Vagina (tissue), 2 donors: ENCODE measurements around the gene ADAMTSL3. TPM values are rescaled to one million over a fixed set of nuclear protein-coding genes. Genes with fewer than 3 reads are reported as not detected.

Experiments used
- DNase-seq, 2 donors: peaks; one replicate each; pipeline ENCODE4 v3.0.0-alpha.2; 2017; ENCODE audit errors: extremely low spot score in 2 of 2
- H3K27ac ChIP-seq: fragments of 200-600 bp; sonication (generic); one replicate; pipeline ENCODE4 v1.5.1; 2019
- H3K27me3 ChIP-seq: fragments of 200-600 bp; sonication (generic); one replicate; pipeline ENCODE4 v1.5.1; 2019
- H3K36me3 ChIP-seq, 2 donors: fragments of 200-600 bp; sonication (generic); one replicate each; pipeline ENCODE4 v1.5.1; 2017 to 2019
- H3K4me1 ChIP-seq: fragments of 200-600 bp; sonication (generic); one replicate; pipeline ENCODE4 v1.5.1; 2019
- H3K4me3 ChIP-seq, 2 donors: fragments of 200-600 bp; sonication (generic); 1 replicate in 1 of 2; 2 replicates in 1 of 2; pipeline ENCODE4 v1.5.1; 2016 to 2019
- H3K9me3 ChIP-seq: fragments of 200-600 bp; sonication (generic); one replicate; pipeline ENCODE4 v1.5.1; 2019
- POLR2A ChIP-seq, 2 donors: fragments of 450-650 bp; IDR thresholded peaks; one replicate each; pipeline ENCODE4 v1.6.1; 2017; ENCODE audit warnings: antibody characterized with exemption in 2 of 2, mild to moderate bottlenecking in 2 of 2, moderate library complexity in 2 of 2
- POLR2AphosphoS5 ChIP-seq, 2 donors: sonication (generic); formaldehyde crosslinking; IDR thresholded peaks; one replicate each; pipeline ENCODE4 v1.9.0; 2017; ENCODE audit warnings: antibody characterized with exemption in 2 of 2, mild to moderate bottlenecking in 2 of 2, low read depth in 1 of 2; ENCODE audit not compliant: insufficient read depth in 1 of 2
- intact Hi-C: fragments of 100-400 bp; cut with DNase I; formaldehyde crosslinking; loops from one replicate; pipeline ENCODE4 v1.15.1; 2023
- total RNA-seq: library from RNA; depleted of rRNA; stranded (reverse); fragments of >200 nt; gene quantifications from one replicate; pipeline ENCODE4 v1.2.3, GENCODE V29; 2016
- TF ChIP-seq, protein P1 (sequence below), 3 experiments: fragments of 450-650 bp in 2 of 3; fragments of 200-600 bp in 1 of 3; sonication (generic) in 1 of 3; IDR thresholded peaks; one replicate each; pipeline ENCODE4 v1.5.1; 2017 to 2019; ENCODE audit warnings: antibody characterized with exemption in 3 of 3, mild to moderate bottlenecking in 2 of 3, moderate library complexity in 2 of 3

Gene ADAMTSL3
- total RNA-seq, 1 donor from 2014 or later = 4.2 TPM

DNA sequence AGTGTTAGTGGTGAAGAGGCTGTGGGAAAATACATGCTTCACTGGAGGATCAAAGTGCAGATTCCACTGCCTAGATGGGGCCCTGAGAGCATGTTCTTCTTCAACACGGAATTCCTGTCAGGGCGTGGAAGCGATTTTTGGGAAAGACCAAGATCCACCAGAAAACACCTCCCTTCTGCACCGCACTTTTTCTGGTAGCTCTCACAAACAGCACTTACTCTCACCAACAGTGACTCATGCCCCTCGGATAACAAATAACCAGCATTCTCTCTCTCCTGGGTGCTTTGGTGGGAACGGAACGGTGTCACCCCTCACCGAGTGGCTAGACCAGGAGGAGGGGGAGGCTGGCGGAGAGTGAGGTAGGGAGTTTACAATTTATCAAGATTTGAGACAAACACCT is 40.1 kb downstream of the ADAMTSL3 start:
- Histone ChIP-seq H3K4me1 (peaks cover 5% of the 10 kb centered on the region), H3K27ac (no peak overlapping the region), H3K9me3 (no peaks in the 10 kb centered on the region), H3K4me3 (no peak overlapping the region), H3K27me3 (no peaks in the 10 kb centered on the region), H3K36me3 (no peaks in the 10 kb centered on the region)
- intact Hi-C loops = no loop called here
- TF ChIP-seq POLR2A (IDR thresholded peaks at IDR 0.05) (no peak), POLR2AphosphoS5 (IDR thresholded peaks at IDR 0.05; ENCODE audit: insufficient read depth in 1 of 2, low read depth in 1 of 2) (no peak)
- TF ChIP-seq, protein P1, sequence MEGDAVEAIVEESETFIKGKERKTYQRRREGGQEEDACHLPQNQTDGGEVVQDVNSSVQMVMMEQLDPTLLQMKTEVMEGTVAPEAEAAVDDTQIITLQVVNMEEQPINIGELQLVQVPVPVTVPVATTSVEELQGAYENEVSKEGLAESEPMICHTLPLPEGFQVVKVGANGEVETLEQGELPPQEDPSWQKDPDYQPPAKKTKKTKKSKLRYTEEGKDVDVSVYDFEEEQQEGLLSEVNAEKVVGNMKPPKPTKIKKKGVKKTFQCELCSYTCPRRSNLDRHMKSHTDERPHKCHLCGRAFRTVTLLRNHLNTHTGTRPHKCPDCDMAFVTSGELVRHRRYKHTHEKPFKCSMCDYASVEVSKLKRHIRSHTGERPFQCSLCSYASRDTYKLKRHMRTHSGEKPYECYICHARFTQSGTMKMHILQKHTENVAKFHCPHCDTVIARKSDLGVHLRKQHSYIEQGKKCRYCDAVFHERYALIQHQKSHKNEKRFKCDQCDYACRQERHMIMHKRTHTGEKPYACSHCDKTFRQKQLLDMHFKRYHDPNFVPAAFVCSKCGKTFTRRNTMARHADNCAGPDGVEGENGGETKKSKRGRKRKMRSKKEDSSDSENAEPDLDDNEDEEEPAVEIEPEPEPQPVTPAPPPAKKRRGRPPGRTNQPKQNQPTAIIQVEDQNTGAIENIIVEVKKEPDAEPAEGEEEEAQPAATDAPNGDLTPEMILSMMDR (IDR thresholded peaks at IDR 0.05) = no peak
- no peak for DNase-seq

DNA sequence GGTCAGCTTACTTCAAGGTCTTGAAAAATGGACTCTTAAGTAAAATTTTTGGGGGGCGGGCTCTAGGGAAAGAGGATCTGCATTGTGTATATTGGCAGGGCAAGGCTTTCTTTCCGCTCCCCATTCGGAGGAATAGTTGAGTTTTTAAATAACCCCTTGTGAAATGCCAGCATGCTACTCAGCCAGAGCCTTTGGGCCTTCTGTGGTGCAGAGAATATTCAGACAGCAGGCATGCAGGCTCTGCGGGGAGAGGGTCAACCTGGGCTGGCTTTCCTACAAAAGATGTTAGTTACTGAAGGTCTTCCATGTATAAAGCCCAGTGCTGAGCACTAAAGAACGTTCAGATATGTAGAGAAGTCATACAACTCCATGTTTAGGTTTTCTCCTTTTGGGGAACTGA is 40.6 kb downstream of the ADAMTSL3 start:
- Histone ChIP-seq H3K27ac (no peak overlapping the region), H3K9me3 (no peaks in the 10 kb centered on the region), H3K4me3 (no peak overlapping the region), H3K27me3 (no peaks in the 10 kb centered on the region), H3K4me1 (peaks cover 5% of the 10 kb centered on the region), H3K36me3 (no peaks in the 10 kb centered on the region)
- TF ChIP-seq POLR2AphosphoS5 (IDR thresholded peaks at IDR 0.05; ENCODE audit: insufficient read depth in 1 of 2, low read depth in 1 of 2) (no peak), POLR2A (IDR thresholded peaks at IDR 0.05) (no peak)
- TF ChIP-seq, protein P1 (IDR thresholded peaks at IDR 0.05) = no peak
- no peak for DNase-seq
- intact Hi-C loops = no loop called here

DNA sequence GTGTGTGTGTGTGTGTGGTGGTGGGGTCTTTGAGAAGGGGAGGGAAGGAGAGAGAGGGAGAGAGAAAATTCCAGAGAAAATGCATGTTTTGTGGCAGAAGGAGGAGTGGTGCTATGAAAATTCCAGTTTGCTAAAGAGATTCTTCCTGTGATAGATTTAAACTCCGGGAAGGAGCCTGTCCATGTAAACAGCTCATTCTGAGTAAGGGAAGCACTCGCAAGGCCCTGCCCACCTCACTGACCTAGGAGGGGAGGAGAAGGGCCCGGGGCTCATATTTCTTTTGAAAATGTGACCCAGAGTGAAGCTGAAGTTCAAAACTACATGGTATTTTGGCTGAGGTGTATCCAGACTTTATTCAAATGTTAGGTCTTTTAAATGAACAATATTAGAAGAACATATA is 41.3 kb downstream of the ADAMTSL3 start:
- Histone ChIP-seq H3K36me3 (no peaks in the 10 kb centered on the region), H3K27me3 (no peaks in the 10 kb centered on the region), H3K4me3 (no peak overlapping the region), H3K9me3 (no peaks in the 10 kb centered on the region), H3K27ac (no peak overlapping the region), H3K4me1 (peaks cover 5% of the 10 kb centered on the region)
- no peak for TF ChIP-seq POLR2AphosphoS5 (IDR thresholded peaks at IDR 0.05; ENCODE audit: insufficient read depth in 1 of 2, low read depth in 1 of 2)
- TF ChIP-seq, protein P1 (IDR thresholded peaks at IDR 0.05) = no peak
- TF ChIP-seq POLR2A (IDR thresholded peaks at IDR 0.05) = no peak
- intact Hi-C loops = no loop called here
- DNase-seq = no peak

DNA sequence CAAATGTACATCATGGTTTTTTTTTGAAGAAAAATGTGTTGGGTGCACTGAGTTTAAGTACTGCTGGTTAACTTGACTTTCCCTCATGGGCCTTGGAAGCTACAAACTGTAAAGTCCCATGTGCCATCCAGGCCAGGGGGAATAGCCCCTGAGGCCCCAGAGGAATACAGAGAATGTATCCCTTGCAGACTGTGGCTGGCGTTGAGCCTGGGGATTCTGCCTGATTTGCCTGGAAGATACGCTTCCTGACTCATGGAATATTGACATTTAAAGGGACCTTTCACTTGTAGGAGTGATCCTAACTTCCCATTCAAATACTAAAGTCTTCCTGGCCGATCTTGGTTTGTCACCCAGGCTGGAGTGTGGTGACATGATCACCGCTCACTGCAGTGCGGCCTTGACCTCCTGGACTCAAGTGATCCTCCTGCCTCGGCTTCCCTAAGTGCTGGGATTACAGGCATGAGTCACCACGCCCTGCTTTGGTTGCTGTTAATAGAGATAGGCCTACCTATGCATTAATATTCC is 42.0 kb downstream of the ADAMTSL3 start:
- TF ChIP-seq, protein P1 (IDR thresholded peaks at IDR 0.05) = no peak
- TF ChIP-seq POLR2AphosphoS5 (IDR thresholded peaks at IDR 0.05; ENCODE audit: insufficient read depth in 1 of 2, low read depth in 1 of 2) = no peak
- H3K27ac ChIP-seq = no peak overlapping the region
- intact Hi-C loops = no loop called here

DNA sequence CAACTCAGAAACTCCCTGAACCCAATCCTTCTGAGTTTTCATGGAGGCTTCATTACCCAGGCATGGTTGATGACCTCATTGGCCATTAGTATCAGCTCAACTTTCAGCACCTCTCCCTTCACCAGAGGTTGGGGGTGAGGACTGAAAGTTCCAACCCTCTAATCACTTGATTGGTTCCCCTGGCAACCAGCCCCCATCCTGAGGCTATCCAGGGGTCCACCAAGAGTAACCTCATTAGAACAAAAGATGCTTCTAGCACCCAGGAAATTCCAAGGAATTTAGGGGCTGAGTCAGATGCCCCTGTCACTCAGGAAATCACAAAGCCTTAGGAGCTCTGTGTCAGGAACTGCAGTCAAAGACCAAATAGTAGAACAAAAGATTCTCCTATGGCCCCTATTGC is 43.8 kb downstream of the ADAMTSL3 start:
- no peak for DNase-seq
- TF ChIP-seq POLR2A (IDR thresholded peaks at IDR 0.05) (no peak), POLR2AphosphoS5 (IDR thresholded peaks at IDR 0.05; ENCODE audit: insufficient read depth in 1 of 2, low read depth in 1 of 2) (no peak)
- TF ChIP-seq, protein P1 (IDR thresholded peaks at IDR 0.05) = no peak
- no peaks in the 10 kb centered on the region for H3K9me3 ChIP-seq
- H3K36me3 ChIP-seq = no peaks in the 10 kb centered on the region
- H3K4me3 ChIP-seq = no peak overlapping the region
- no peaks in the 10 kb centered on the region for H3K27me3 ChIP-seq
- peaks cover 5% of the 10 kb centered on the region for H3K4me1 ChIP-seq
- intact Hi-C loops = no loop called here
- H3K27ac ChIP-seq = no peak overlapping the region

More for the DNA sequence above, 42.0 kb downstream of the ADAMTSL3 start:
- Histone ChIP-seq H3K4me1 (peaks cover 5% of the 10 kb centered on the region), H3K9me3 (no peaks in the 10 kb centered on the region), H3K4me3 (no peak overlapping the region), H3K36me3 (no peaks in the 10 kb centered on the region), H3K27me3 (no peaks in the 10 kb centered on the region)
- no peak for DNase-seq
